Middle frontal gyrus (tissue), 1 donor: ENCODE data around the gene HSPA12B.

Experiments used
- DNase-seq: peaks from one replicate; pipeline ENCODE4 v3.0.0-alpha.2; 2015; ENCODE audit warnings: low spot score; ENCODE audit errors: extremely low spot score

HSPA12B gene

DNA sequence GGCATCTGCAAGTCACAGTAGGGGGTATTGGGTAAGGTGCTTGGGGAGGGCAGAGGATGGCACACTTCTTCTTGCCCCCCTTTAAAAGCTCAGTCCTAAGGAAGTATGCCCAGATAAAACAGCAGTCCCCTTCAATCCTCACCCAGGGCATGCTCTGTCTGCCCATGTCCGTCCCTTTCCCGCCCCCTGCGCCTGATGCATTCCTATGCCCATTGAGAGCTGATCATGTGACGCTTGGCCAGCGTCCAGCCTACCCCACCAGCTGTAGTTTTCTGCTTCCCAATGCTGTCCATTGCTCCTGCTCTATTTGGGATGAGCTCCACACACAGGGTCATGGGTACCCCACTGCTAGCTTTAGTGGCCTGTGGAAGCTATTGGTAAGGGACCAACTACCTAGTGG, 28.4 kb upstream of the HSPA12B start:
- no peak for DNase-seq

DNA sequence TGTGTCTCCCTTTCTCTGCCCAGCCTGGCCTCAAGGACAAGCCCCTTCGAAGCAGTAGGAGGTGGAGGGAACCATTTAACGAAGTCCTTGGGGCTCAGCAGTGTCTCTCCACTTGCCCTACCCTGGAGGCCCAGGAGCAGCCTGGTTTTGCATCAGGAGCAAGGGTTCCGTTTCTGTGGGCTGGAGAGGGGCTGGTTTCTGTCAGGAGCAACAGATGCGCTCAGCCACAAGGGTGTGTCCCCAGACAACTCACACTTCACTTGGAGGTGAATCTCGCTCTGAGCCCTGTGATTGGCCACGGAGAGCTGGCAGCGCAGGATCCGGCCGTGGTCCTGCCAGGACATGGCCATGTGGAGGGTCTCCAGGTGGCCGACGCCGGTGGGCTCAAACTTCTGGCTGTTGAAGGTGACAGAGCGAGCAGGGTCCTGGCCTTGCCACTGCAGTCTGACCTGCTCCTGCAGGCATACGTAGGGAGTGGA, 27.0 kb upstream of the HSPA12B start:
- no peak for DNase-seq

DNA sequence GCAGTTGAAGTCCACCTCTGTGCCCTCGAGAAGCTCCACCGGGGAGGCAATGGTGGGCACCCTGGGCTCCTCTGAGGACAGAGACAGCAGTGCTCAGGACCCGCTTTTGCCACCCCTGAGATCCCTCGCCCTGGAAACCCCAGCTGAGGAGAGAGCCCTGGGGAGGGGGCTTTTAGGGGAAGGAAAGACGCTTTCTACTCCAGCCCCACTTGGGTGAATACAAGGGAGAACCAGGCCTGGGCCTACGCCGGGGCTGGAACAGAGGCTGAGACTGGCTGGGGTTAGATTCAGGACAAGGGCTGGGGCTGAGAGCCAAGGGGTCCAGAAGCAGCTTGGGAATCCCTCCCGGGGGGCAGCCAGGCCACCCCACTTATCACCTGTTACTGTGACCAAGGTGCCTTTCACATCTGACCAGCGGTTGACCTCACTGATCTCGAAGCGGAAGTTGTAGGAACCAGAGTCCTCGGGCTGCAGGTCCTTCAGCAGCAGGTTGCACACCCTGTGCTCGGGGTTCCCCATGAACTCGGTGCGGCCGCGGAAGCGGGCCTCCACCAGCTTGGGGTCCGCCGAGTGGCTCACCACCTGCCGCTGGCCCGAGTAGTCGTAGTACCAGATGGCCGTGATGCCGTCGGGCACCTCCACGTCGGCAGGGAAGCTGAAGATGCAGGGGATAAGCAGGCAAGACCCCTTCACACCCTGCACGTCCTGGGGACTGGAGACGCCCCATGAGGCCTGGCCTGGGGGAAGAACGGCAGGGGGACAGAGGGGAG, 26.3 kb upstream of the HSPA12B start:
- DNase-seq = no peak

DNA sequence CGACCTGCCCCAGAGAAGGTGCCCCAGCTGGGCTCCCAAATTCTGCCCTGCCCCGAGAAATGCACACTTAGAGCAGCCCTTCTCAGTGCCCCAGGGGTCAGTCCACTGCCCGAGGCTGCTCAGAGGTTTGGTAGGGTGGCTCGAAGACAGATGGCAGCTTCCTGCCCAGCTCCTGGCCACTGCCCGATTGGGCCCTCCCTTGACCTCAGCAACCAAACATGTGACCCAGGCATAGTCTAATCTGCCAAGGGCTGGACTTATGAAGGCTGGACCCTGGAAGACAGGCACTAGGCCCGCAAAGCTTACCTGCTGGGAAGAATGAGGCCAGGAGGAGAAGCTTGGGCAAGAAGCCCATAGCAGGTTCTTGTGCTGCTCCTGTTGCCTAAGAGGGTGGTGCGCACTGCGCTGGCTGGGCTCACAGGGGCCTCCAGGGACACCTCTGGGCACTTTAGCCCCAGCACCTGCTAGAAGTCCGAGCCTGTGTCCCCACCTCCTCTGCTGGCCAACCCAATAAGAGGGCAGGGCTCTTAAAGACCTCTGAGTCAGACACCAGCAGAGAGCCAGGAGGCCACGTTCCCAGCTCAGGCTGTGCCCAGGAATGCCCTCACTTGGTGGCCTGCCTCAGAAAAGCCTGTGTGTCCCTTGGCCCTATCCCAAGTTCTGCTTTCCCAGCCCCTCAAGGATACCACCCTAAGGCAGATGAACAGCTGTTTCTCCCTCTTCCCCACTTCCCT, 25.5 kb upstream of the HSPA12B start:
- no peak for DNase-seq

DNA sequence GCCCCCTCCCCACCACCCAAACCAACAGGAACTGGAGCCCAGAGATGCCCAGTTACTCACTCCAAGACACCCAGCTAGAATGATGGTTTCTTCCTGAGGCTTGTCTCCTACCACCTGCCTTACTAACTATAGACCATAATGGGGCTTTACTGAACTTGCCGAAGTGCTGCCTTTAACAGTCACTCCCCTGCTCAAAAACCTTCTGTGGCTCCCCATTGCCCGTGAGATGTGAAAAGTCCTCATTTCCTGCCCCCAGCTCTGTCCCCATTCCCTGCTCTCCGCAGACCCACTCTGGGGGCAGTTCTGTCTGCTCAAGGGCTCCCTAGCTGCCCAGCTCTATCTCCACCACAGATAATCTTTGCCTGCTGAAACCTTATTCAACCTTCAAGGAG, 25.0 kb upstream of the HSPA12B start:
- no peak for DNase-seq

DNA sequence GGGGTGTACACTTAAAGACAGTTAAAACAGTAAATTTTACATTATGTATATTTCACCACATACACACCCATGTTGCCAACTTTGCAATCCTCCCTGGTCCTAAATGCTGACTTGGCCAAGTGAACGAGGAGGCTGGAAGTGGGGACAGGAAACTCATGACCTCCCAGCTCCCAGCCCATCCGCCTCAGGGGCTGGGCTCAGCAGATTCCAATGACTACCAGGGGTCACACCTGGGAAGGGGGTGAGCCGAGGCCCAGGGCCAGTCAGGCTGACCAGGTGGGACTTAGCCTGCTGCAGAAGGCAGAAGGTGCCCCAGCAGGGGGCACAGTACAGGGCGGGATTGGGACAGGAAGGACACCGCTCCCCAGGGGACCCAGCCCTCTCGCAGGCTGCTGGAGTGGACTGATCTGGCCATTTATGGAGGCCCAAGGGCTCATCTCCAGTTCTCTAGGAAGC, 22.4 kb upstream of the HSPA12B start:
- no peak for DNase-seq

DNA sequence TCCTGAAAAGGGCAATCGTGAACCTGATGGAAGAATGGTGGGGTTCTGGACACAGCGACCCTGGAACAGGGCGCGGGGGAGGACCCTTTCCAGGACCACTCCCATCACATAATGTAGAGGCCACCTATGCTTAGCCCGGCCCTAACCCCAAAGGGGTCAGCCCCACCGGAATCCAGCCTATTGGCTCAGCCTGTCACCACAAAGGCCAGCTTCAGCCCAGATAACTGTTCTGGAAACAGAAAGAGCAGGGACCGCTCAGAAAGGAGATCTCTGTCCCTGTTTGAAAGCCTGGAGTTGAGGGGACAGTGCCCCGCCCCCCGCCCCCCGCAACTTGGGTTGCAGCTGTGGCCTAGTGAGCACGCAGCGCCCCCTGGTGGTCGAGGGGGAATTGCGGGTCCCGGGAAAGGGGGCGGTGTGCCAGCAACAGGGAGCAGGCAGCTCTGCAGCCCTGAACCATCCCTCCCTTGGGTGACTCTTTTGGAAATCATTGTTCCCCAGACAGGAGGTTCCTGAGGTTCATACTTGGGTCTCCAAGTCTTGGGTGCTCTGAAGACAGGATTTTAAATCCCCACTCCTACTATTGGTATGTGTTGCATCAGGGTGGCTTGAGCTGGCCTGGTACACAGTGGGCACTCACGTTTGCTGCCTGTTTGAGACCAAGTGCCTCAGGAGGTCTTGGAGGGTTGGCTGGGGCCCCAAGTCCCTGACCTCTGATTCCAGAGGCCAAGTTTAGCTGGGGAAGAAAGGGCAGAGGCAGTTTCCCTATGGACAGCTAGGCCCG, 21.6 kb upstream of the HSPA12B start:
- DNase-seq = no peak

DNA sequence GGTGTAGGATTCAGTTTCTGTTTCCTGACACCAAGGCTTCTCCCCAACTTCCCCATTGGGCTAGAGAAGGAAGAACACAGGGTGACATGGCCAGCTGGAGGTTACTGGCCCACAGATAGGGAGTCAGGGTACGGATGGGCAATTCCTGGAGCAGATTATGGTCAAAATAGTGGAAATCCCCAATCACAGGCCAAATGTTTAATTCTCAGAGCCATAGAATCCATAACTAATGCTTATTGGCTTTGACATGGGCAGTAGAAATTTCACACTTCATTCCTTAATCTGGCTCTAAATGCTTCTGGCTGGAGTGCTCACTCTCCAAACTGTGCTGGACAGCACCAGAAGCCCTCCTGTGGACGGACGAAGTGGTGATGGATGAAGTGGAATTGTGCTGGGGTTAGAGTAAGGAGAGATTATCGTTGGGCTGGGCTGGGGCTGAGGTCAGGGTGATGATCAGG, 21.0 kb upstream of the HSPA12B start:
- no peak for DNase-seq

DNA sequence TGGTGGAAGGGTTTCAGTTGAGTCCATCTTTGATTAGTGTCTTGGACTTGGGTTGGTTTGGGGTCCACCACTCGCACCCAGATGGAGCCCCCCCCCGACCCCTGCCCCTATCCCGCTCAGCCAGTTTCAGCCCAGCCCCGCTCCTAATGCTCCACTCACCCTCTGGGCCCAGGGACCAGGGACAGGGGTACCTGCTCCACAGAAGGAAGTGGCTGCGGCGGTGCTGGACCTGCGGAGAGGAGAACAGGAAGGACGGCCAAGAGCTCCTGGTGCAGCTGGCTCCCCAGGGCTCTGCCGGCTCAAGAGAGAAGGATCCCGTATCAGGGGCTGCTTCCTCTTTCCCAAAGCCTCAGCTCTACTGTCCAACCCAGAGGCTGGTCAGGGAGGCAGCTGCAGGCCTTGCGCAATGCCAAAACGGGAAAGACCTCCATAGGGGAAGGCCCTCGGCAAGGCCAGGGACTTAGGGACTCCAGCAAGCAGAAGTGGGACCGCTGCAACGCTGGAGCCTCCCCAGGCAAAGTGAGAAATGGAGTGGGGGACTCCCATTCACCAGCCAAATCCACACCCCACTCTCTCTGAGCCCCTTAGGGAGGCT, 20.1 kb upstream of the HSPA12B start, which contains the start of gene SIGLEC1:
TSS of gene SIGLEC1 (minus strand) at position 322 of the 595 bp plus-strand sequence. CDS start 5,472 bp downstream, outside the sequence.
- DNase-seq = no peak

DNA sequence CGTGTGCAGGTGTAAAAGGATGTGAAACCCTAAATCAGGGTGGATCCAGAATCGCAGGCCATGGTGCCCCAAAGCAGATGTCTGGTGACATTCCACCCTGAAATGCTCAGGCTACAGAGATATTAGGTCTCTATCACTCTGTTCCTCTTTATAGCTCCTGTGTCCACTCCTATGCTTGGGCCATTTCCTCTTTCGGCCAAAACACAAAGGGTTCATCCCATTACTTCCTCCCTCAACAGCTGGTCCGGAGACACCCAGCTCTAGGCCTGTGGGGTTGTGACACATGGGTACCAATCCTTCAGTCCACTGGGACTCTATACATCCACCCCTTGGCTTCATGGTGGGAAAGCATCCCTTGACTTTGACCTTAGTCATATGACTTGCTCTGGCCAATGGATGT, 18.4 kb upstream of the HSPA12B start:
- DNase-seq = no peak

DNA sequence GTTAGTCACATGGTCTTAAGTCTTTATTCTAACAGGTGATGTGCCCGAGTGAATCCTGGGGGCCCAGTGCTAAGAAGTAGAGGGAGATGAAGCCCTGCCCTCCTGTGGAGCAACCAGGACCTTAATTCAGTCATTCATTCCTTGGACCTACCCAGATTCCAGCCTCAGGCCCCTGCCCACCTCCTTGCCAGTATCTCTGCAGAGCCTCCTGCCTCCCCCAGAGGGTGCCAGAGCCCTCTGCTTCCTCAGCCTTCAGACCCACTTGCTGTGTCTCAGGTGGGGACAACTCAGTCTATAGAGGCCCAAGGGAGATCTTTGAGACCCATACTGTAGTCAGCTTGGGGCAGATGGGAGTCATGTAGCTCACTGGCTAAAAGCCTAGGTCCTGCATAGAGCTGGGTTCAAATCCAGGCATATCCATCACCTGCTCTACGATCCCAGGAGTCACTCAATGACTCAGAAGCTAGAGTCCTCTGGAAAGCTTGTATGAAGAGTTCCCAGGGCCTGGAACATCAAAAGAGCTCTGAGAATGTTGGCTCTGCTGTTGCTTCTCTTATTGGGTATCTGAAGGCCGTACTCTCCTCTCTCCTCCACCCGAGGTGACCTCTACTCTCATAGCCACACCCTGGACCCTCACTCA, 16.2 kb upstream of the HSPA12B start:
- no peak for DNase-seq

DNA sequence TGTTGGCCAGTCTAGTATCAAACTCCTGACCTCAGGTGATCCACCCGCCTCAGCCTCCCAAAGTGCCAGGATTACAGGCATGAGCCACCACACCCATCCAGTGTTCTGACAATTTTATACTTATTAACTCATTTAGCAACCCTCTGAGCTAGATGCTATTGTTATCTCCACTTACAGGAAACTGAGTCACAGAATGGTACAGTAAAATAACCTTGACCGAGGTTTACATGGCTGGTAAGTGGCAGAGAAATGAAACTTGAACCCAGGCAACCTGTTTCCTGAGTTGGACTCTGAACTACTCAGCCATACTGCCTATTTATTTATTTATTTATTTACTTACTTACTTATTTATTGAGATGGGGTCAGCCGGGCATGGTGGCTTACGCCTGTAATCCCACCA, 13.4 kb upstream of the HSPA12B start:
- DNase-seq = no peak

DNA sequence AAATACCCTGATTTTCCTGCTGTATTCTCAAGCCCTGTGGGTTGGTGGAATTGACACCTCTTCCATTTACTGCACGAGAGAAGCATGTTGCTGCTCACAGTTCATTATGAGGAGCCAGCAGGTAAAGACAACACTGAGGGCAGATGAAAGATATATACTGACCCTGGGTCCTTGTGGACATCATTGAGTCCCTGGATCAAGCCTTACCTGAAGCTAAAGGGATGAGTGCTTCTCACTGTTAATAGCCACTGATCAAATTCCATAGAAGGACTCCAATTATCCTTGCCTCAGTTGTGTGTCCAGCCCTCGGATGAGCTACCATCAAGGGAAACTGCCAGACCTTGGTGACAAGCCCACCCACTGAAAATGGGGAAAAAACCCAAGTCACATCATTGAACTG, 12.4 kb upstream of the HSPA12B start:
- DNase-seq = no peak

DNA sequence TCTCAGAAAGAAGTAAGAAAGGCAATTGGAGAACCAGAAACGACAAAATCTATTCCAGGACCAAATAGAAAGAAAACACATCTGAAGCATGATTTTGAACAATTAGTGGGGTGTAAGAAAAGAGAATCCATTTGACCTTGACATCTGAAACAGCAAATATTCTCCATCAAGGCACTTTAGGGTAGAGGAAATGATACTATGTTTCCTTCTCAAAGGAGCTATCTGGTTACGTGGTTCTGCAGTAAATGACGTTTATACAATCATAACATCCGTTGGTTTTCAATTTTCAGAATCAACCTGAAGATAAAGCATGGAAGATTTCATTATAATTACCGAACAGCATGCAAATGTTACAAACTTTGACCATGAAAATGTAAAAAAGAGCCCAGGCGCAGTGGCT, 11.9 kb upstream of the HSPA12B start:
- no peak for DNase-seq

DNA sequence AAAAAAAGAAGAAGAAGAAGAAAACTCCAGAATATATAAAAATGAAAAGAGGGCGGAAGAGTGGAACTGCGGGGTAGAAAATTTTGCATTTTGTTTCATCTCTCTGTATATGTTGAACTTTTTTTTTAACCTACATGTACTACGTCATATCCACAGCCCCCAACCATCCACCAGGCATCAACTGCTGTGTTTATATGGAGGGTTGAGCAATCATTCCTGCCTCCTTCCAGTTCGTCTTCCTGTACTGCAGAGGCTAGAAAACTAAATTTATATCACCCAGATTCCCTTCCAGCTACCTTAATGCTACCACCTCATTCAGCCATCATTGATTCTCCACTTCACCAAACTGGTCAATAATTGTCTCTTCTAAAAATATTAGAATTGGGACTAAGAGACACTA, 10.6 kb upstream of the HSPA12B start:
- no peak for DNase-seq

DNA sequence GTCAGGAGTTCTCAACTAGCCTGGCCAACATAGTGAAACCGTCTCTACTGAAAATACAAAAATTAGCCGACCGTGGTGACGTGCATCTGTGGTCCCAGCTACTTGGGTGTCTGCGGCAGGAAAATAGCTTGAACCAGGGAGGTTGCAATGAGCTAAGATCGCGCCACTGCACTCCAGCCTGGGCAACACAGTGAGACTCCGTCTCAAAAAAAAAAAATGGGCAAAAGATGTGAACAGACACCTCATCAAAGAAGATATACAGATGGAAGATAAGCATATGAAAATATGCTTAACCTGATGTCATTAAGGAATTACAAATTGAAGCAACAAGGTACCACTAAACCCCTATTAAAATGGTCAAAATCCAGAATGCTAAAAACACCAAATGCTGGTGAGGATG, 9.2 kb upstream of the HSPA12B start:
- no peak for DNase-seq

DNA sequence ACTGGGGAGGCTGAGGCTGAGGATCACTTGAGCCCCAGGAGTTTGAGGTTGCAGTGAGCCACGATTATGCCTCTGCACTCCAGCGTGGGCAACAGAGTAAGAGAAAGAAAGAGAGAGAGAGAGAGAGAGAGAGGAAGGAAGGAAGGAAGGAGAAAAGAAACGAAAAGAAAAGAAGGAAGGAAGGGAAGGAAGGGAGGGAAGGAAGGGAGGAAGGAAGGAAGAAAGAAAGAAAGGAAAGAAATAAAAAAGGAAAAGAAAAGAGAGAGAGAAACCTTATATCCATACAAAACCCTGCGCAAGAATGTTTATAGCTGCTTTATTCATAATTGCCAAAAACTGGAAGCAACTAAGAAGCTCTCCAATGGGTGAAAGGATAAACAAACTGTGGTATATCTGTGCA, 8.1 kb upstream of the HSPA12B start:
- DNase-seq = no peak

DNA sequence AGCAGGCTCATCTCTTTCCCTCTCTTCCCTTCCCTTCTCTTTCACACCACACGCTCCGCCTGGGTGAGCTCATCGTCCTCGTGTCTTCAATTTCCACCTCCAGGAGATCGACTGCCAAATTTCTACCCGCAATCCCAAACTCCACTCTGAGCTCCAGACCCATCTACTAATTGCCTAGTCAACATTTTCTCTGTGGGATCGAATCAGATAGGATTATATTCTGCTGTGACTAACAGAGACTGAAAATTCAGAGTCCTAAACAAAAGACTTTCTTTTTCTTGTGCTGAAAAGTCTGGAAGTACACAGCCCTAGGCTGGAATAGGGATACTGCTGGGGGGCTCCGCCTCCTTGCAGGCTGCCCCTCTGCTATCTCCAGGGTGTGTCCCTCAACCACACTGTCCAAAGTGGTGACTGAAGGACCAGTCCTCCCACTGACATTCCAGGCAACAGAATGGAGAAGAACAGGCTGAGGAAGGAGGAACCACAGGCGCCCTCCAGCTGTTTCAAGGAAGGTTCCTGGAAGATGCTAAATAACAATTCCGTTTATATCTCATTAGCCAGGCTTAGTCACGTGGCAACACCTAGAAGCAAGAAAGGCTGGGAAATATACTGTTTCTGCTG, 5.0 kb upstream of the HSPA12B start:
- DNase-seq = no peak

DNA sequence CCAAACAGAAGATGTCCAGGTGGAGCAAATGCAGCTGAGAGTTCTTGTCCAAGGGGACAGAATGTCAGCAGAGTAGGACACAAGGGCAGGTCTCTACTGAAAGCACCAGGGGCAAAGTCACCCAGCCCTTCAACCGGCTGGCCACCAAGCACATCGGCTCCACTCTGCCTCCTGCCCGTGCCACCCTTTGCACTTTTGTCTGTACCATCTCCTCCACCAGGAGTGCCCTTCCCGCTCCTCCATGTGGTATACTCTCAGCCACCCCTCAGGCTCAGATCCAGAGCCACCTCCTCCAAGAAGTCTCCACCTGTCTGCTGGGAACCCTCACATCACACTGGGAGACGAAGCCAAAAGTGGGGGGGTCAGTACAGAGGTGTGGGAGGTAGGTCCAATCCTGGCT, 4.1 kb upstream of the HSPA12B start:
- no peak for DNase-seq

DNA sequence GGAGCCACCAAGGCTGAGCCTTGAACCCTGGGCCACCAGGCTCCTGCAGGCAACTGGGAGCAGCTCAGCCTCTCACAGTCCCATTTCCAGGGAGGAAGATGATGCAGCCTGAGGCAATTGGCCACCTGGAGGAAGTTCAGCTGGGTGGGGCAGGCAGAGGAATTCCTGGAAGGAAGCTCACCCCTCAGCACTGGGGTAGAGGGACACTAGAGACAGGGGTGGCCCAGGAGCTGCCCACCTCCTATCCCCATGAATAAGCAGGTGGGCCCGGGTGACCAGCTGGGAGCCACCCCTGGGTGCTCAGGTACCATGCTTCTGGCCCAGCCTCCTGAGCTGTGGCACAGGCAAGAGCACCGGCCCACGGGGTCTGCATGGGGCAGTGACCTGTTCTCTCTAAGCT, 3.6 kb upstream of the HSPA12B start:
- DNase-seq = no peak
